NCI-H1417 (cell line): ENCODE results near the gene WNT3A.

Source experiments
- DNase-seq, 3 experiments: peaks; one replicate each; lab custom pipeline; 2025; lab: John Stamatoyannopoulos, UW

The WNT3A gene

DNA sequence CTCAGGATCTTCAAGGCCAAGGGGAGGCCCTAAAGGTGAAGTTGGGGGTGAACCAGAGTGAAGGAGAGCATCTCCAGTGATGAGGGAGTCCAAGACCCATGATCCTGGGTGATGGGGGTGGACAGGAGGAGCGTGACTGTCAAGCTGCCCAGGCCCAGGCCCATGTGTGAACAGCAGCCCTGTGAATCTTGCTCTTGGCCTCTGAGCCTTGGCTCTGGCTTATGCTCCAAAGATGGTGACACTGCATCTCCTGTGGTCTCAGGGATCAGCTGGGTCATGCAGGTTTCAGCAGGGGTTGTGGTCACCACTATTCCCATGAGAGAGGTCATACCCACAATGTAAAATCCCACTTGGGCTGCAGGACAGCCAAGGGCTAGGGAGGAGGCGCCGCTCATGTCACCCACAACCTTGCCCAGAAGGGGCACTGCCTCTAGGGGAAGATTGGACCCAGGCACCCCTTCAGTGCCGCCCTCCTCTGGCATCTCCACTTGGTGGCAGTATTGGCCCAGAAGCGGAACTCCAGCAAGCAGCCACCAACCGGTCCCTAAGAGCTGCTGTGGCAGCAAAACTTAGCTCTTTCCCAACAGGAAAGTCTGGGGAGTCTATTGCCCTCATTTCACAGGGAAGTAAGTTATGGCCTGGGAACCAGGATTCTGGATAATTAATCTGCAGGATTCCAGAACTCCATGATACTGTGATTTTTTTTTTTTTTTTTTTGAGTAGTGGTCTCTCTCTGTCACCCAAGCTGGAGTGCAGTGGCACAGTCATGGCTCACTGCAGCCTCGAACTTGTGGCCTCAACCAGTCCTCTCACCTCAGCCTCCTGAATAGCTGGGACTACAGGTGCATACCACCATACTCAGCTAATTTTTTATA lies 7.5 kb upstream of the WNT3A start:
- DNase-seq: peak; percentile 0 to 80 (median 49)

DNA sequence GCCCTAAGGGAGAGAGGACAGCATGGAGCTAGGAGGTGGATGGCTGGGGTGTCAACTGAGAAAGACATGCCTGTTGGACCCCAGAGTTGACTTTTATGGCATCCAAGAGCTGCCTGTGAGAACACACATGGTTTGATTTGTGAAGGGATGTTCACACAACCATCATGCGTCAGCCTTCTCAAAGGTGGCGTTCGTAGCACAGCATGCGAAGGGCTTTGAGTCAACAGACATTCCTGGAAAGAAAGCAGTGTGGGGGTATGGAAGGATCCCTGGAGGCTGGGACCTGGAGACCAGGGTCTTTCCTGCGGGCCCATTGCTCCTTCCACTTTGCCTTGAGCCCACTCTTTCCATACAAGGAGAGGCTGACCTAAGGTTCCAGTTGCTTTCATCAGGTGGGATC lies 6.4 kb upstream of the WNT3A start:
- no peak for DNase-seq

DNA sequence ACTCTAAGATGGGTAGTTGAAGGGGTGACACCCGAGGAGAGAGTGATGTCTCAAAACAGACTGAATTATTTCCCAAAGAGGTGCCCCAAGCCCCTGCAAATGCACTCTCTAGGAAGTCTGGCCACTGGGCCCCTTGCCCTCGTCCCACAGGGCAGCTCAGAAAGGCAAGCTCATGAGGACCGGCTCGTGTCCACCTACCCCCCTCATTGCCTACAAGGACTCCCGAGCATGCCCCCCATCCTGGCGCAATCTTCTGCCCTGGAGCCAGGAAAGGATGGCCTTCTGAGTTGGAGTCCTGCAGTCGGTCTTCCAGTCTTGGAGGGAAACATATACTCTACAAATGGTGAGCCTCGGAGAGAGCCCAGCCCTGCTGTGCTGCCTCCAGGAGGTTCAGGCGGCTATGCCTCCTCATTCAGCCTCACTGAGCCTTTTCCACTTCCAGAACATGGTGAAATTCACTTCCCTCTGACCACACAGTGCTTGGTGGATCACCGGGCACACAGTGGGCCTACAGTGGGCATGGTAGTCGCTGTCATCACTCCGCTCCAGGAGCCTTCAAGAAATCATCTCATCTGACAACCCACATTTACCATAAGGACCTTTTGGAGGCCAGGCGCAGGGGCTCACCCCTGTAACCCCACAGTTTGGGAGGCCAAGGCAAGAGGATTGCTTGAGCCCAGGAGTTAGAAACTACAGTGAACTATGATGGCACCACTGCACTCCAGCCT lies 5.8 kb upstream of the WNT3A start:
- DNase-seq: no peak

DNA sequence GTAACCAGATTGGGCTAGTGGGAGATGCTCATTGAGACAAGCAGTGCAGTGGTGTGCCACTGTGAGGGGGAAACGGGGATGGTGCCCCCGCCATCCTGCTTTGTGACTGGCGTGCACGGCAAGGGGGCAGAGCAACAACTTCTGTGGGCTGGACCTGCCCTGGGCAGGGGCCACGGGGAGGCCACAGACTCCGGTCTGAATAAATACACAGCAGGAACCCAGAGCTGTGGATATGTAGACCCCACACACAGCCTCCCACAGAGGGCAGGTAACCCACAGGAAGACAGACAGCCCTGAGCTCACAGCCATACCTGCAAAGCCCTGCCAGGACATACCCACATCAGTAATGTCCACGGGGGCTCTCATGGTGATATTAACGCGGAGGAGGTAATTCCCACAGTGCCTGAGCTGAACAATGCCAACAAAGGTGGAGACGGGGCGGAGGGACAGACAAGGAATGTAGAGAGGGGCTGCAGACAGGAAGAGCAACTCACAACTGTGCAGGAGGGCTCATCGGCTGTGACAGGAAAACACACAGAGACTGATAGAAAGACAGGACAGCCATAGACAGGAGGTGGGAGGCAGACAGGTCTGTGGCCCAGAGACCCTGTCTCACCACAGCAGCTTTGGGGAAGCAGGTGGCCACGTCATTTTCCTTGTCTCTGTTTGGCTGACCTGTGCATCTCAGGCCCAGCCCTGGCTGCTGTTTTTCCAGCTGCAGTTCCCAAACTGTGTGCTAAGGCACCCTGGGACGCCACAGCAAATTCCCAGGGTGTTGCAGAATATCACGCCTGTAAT lies 4.9 kb upstream of the WNT3A start:
- DNase-seq: no peak

DNA sequence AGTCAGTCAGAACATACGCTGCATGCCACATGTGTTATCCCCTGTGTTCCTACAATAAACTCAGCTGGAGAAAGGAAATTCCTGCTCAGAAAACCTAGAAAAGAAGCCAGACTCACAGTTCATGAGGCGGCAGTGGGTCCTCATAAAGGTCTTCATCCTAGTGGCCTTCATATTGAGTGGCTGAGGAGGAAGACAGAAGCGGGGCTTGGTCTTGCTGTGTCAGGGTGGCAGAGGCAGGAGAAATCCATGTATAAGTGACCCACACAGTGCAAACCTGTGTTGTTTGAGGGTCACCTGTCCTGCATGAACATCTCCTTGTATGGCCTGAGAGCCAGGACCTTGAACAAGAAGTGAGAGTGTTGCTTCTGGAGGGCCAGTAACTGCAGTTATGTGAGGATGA lies 4.0 kb upstream of the WNT3A start:
- no peak for DNase-seq

DNA sequence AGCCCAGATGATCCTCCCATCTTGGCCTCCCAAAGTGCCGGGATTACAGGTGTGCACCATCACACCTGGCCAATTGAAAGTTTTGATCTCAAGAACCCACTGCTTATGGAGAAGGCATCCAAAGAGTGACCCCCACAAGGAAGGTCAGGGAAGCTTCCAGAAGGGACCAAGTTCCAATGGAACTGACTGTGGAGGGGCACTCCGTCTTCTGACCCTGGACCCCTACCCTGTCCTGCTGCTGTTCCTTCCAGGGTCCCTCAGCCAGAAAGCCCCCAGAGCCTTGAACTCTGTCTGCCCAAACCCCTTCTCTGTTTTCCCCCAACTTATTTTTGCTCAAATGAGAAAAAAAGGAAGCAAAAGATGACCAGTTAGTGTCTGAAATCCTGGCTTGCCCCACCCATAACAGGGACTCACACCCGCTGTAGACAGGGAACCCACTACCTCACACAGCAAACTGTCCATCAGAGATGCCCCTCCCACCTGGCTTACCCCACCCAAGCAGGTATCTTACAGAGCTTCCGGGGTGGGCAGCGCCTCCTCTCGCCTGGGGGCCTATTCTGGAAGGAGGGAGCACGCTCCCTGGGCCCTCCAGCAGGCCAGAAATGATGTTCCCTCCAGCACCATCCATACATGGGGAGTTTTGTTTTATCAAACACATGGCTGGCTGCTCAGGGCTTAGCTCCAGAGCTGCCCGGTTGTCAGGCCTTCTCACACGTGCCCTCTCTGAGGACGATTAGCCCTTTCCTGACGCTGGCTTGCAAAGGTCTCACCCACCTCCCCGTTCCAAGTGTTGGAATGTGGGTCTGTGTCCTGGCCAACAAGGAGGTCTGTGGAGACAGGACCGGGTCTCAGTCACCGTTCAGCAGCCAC lies 3.1 kb upstream of the WNT3A start:
- no peak for DNase-seq

DNA sequence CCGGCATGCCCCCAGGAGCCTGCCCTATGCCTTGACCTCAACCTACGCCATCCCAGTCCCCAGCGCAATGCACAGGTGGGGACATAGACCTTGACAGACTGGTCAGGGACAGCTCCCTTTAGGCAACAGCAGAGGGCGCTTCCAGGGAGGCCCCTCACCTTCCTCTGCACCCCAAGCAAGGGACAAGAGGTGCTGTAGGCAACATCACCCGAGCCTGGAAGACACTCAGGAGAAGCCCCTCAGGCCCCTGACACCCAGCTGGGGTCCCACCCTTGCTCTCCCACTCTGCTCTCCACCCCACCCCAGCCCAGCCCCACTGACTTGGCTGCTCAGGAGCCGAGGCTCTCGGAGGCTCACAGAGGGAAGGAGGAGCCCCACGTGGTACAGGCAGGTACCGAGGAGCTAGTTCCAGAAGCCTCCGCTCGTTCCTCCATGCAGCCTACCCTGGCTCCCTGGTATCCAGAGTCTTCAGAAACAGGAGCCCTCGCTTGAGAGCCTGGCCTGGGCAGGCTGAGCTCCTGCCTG lies 2.4 kb upstream of the WNT3A start:
- peak in 1 of 3 experiments; percentile 26 for DNase-seq

DNA sequence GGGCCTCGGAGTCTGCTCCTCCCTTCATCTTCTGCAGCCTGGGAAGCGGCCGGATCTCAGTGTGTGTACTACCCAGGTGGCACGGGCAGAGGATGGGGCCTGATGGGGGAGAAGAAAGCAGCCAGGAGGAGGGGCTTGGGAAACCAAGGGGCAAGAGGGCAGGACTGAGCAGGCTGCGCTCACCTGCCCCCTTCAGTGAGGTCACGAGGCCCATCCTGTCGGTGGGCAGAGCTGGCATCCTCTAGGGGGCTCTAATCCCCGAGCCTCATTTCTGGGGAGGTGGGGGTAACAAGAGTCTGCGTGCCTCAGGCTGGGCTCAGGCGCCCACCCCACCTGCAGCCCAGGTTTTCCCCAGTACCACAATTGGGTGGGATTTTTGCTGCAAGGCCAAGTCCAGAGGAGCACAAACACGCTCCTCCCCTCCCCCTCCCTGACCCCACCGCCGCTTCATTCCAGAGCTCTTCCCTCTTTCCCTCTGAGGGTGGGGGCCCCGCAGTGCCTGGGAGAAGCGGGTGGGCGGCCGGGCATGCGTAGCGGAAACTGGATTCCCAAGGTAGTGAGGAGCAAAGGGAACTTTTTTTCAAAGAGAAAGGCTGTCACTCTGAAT lies 1.8 kb upstream of the WNT3A start:
- no peak for DNase-seq

DNA sequence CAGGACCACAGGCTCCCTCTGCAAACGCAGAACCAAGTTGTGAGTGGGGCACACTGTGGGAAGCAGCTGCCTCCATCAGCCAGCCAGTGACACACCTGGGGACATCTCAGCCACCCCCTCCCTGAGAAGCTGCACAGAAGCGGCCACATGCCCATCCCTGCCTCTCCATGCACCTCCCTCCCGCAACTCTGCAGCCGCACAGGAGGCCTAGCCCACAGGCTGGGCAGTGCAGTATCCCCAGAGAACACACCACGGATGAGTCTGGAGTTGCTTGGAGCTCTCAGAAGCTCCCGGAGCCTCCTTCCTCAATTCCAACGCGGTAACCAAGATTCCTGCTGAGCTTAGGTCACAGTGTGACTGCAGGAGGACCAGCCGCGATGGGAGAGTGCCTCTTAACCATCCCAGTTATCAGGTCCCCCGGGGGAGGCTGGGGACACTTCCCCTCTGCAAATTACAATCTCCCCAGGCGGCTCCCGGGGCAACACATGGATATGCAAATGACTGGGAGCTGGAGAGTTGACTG lies 1.2 kb upstream of the WNT3A start:
- DNase-seq: peak in 2 of 3 experiments; percentile 21 to 30

DNA sequence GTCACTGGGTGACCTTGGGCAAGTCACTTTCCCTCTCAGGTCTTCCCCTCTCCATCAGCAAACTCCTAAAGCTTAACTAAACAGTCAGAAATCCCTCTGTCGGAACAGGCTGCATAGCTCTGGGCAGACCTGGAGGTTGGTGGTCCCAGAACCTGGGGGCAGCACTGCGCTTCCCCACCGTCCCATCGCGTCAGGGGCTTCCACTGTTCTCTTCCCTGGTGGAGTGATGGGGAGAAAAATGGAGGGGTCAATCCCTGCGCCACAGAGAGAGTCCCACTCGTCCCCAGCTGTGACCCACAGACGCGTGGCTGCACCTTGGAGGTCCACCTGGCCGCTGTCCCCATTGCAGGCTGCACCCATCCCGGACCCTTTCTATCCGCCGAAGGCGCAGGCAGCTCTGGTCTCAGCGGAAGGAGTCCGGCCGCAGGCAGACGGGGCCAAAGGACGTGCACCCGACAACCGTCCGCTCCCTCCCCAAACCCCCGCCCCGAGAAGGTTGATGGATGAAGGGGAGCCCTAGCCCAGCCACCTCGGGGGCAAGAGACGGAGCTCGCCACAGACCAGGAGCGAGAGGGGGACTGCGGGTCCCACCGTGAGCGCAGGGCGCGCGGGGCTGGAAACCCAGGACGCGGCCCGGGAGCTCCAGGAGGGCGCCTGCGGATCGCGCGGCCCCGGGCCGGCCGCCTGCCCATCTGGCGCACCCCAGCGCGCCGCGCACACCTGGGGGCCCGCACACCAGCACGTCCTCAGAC lies 588 bp upstream of the WNT3A start:
- peak in 2 of 3 experiments; percentile 10 to 31 for DNase-seq

DNA sequence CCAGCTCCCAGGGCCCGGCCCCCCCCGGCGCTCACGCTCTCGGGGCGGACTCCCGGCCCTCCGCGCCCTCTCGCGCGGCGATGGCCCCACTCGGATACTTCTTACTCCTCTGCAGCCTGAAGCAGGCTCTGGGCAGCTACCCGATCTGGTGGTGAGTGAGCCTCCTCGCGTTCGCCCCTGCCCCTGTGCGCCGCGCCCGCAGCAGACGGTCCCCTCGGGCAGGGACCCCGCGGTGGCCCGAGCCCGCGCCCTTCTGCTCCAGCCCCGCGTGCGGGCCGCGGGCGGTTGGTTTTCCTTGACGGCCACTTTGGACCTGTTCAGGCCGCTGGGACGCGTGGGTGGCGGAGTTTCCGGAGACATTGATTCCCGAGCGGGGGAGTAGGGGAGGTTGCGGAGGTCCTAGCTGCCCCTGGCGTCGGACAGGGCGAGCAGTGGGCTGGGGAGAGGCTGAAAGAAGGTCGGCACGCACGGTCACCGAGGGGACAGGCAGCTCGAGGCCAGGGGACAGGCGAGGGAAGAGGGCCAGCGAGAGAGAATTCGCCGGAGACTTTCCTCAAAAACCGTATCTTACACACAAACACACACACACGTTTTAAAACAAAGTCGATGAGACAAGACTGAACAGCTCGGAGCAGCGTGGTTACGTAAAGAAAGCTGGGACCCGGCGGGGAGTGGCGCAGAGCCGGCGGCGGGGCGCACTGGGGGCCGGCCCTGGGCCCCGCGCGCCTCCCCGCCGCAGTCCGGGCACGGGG lies 427 bp downstream of the WNT3A start:
- DNase-seq: peak in 2 of 3 experiments; percentile 22 to 29

DNA sequence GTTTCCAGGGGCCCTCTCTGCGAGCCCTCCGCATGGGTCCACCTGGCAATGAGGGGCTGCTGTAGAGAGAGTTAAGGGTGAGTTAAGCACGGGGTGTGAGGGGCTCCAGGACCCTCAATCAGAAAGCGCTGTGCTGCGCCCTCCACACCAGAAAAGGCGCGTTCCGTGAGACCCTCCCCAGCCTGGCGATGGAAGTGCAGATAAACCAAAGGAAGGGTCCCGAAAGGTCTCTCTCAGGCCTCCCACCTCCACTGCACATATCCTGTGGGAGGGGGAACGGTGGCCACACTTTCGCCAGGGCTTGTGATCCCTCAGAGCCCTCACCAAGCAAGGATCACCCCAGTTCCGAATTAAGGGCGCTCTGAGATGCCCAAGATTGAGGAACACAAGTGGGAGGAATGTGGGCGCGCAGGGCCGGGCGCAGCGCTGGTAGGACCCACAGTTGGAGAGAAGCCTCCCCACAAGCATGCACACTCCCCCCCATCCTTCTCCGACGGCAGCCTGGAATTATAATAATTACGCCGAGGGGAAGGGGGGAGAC lies 1.1 kb downstream of the WNT3A start:
- no peak for DNase-seq

DNA sequence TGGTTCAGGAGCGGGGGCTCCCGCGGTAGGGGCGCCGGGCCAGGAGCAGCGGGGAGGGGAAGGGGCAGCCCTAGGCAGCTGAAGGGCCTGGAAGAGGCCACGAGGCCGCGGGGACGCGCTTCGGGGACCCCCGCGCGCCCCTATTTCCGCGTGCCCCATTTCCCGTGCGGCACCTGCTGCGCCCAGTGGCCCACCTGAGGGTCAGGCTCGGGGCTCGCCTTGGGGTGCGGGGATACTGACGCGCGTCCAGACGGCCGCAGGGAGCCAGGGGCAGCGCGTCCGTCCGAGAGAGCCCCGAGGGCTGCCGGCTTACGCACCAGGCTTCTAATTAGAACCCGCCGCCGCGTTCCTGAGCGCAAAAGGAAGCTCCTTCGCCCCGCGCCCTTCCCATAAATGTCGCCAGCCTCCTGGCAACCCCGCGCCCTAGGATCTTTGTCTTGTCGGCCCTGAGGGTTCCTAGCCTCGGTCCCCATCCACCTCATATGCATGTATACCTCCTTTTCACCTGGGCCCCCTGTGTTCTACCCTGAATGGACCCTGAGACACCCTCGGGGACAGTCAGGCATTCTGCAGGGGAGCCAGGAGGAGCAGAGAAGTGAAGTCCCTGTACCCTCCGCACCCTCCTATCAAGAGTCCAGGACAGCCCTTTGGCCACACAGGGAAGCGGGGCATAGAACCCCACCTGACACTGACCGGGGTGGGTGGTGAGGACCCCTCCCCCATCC lies 1.8 kb downstream of the WNT3A start:
- DNase-seq: no peak

DNA sequence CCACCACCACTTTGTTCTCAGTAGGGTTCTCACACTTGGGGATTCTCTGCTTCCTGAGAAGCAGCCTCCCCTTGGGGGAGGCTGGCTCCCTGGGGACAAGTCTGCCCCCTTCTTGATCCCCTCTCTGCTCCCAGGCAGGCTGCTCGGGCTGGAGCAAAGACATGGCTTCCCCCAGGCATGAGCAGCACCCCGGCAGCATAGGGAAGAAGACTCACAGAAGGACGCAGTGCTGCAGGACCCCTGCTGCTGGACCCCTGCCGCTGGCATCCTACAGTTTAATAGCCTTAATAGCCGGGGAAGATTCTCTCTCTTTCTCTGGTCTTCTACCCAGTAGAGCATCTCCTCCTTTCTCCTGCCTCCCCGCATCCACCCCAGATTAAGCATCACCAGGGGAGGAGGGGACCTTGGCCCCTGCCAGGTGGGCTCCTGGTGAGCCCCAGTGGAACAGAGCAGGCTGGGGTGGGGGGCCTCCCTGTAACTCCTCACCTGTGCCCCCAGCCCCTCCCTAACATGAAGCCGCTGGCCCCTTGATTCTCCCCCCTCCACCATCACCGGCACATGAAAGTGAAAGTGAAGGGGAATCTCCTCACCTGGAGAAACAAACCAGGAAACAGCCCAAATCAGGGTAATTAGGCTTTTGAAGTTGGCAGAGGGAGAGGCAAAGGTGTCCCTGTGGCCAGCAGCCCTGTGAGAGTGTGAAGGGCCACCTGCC lies 2.5 kb downstream of the WNT3A start:
- DNase-seq: peak in 1 of 3 experiments; percentile 21

DNA sequence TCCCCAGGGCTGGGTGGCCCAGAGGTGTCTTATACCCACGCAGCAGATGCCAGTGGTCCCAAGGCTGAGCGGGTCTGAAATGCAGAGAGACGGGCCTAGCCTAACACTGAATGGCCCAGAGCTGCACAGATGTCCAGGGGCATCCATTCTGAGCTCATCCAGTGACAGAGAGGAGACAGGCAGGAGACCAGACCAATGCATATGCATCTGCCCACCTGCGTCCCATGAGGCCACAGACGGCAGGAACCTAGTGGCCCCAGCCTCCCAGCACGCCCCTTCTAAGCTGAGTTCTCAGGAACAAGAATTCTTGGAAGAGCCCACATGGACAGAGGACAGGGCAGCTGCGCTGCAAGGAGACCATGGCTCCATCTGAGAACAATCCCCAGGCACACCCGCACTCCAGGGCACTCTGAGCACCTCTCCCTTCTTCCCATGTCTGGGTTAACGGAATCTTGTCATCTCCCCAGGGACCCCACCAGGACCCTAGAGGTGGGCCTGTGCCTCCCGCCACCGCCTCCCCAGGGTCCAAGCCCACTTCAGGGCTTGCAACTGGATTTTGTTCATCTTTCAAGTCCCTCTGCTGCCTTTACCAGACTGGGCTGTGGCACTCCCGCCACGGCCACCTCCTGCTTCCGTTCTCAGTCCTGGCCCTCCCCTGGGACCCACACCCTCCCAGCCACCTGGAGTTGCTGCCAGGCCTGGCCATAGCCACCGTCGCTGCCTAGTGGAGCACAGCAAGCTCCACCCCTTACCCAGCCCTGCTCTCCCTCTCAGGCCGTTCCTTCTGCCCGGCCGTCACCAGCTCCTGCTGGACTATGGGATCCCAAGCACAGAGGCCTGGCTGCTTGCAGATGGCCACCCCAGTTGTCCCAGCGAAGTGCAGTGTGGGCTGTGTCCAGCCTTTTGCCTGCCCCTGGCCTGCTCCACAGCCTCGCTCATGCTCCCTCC lies 3.3 kb downstream of the WNT3A start:
- DNase-seq: peak in 2 of 3 experiments; percentile 1 to 14

DNA sequence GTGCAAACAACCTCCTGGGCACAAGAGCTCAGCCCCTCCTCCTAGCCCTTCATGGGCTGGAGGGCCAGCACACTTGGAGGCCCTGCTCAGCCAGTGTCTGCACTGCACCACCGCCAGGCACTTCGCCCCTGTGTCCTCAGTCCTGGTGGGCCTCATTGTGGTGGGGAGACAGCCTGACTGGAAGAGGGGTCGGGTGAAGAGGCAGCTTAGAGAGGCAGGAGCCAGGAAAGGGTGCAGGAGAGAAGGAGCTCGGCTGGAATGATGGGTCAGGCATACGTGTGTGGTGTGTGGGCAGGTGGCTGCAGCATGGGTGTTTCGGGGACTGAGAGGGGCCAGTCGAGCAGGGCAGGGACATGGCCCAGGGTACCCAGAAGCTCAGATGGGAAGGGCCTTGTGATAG lies 4.1 kb downstream of the WNT3A start:
- DNase-seq: no peak
